ENCODE results near the gene PBX3. TPM values are rescaled to one million over a fixed set of nuclear protein-coding genes. Genes with fewer than 3 reads are reported as not detected.

Gene PBX3
- polyA plus RNA-seq, 1 donor (not counting 4 experiments of a cell fraction or from before 2014, with no cell fraction given), result 26.3 TPM

DNA sequence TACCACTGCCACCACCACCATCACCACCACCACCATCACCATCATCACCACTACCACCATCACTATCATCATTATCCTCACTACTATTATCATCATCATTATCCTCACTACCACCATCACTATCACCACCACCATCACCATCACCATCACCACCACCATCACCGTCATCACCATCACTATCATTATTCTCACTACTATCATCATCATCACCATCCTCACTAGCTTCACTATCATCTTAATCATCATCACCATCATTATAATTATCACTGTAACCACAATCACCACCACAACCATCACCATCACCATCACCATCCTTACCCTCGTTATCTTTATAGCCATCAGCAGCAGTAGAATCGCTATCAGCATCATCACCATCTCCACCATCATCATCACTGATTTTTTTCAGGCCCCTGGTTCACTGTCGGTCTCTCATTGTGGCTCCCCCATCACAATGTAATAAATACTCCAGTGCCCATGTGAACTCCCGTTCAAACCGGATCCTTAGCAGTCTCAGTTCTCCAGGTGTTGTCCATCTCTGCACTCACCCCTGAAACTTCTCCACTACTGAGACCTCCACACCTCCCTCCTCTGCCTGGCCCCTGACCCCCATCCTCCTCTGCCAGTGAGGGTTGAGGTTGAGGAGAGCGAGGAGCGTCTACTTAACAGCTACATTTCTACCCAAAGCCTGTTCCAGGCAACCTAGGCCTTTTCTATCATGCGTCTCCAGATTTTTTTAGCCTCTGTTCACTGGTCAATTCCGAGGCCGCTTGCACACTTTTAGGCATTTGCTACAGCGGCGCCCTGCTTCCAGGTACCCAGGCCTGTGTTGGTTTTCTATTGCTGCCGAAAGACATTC, 238.2 kb downstream of the PBX3 start:
- Histone ChIP-seq H3K9ac (ENCODE audit: control insufficient read depth, extremely low read depth, insufficient read depth, low read length) (no peak overlapping the region), H2AFZ (ENCODE audit: control insufficient read depth, low read length) (no peak overlapping the region), H3K79me2 (ENCODE audit: control insufficient read depth, insufficient read depth, low read length) (no peaks in the 10 kb centered on the region), H3K9me3 (ENCODE audit: control insufficient read depth, low read depth, low read length) (no peaks in the 10 kb centered on the region), H4K20me1 (ENCODE audit: control insufficient read depth, extremely low read depth, insufficient read depth, low read length) (no peaks in the 10 kb centered on the region), H3K4me1 (ENCODE audit: control insufficient read depth, extremely low read depth, insufficient read depth, low read length) (peaks cover 7% of the 10 kb centered on the region), H3K4me2 (ENCODE audit: control insufficient read depth, extremely low read depth, insufficient read depth, low read depth, low read length) (no peak overlapping the region), H3K27me3 (ENCODE audit: control insufficient read depth, extremely low read depth, insufficient read depth, low read length) (peaks cover 4% of the 10 kb centered on the region), H3K4me3 (ENCODE audit: control insufficient read depth in 2 of 3, extremely low read depth in 1 of 3, insufficient read depth in 2 of 3, low read depth in 1 of 3, low read length in 3 of 3) (no peak overlapping the region), H3K36me3 (ENCODE audit: control insufficient read depth in 2 of 2, extremely low read depth in 1 of 2, insufficient read depth in 2 of 2, low read length in 2 of 2) (no peaks in the 10 kb centered on the region), H3K27ac (ENCODE audit: control insufficient read depth, insufficient read depth, low read length) (no peak overlapping the region), H3K9me1 (ENCODE audit: control insufficient read depth, extremely low read depth, insufficient read depth, low read length) (no peaks in the 10 kb centered on the region)
- DNase-seq (ENCODE audit: low read depth, low spot score) (no peak), FAIRE-seq (no peak)
- TF ChIP-seq EZH2 (IDR thresholded peaks at IDR 0.05; ENCODE audit: low read length), result no peak
- TF ChIP-seq, protein P1, sequence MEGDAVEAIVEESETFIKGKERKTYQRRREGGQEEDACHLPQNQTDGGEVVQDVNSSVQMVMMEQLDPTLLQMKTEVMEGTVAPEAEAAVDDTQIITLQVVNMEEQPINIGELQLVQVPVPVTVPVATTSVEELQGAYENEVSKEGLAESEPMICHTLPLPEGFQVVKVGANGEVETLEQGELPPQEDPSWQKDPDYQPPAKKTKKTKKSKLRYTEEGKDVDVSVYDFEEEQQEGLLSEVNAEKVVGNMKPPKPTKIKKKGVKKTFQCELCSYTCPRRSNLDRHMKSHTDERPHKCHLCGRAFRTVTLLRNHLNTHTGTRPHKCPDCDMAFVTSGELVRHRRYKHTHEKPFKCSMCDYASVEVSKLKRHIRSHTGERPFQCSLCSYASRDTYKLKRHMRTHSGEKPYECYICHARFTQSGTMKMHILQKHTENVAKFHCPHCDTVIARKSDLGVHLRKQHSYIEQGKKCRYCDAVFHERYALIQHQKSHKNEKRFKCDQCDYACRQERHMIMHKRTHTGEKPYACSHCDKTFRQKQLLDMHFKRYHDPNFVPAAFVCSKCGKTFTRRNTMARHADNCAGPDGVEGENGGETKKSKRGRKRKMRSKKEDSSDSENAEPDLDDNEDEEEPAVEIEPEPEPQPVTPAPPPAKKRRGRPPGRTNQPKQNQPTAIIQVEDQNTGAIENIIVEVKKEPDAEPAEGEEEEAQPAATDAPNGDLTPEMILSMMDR (optimal IDR thresholded peaks at IDR 0.05 in 1 of 3, IDR thresholded peaks at IDR 0.05 in 1 of 3, conservative IDR thresholded peaks at IDR 0.05 in 1 of 3; ENCODE audit: extremely low read depth in 1 of 3, insufficient read depth in 2 of 3, low read length in 3 of 3), result no peak
- dilution Hi-C loops (cut with MboI; ENCODE audit: extremely low pct_ligation_motif_present, low sequenced_read_pairs), result no loop called here

DNA sequence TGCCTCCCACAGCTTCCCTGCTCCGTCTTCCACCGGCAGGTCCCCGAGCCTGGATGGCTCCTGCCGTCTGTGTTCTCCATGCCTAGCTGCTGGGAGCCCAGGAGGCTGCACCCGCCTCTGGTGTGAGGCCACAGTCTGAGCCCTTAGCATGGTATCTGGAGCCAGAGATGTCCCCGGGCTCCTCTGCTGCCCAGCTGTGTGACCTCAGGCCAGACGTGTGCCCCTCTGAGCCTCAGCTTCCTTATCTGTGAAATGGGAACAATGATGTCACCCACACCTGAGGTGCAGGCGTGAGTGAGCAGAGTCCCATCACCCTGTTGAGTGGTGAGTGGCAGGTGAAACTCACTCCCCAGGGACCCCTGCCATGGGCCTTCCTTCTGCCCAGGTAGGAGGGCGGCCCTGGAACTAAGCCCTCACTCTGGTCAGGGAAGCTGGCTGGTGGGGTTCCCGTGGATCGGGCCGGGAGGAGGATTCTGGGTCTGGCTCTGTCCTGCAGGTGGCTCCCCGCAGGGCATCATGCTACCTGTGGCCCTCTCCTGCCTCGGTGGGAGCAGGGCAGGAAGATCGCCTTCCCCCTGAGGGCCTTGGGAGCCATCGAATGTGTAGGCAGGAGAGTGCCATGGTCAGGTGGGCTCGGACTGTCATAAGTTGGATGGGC, 239.0 kb downstream of the PBX3 start:
- Histone ChIP-seq H3K4me3 (ENCODE audit: control insufficient read depth in 2 of 3, extremely low read depth in 1 of 3, insufficient read depth in 2 of 3, low read depth in 1 of 3, low read length in 3 of 3) (no peak overlapping the region), H4K20me1 (ENCODE audit: control insufficient read depth, extremely low read depth, insufficient read depth, low read length) (no peaks in the 10 kb centered on the region), H3K79me2 (ENCODE audit: control insufficient read depth, insufficient read depth, low read length) (no peaks in the 10 kb centered on the region), H3K27me3 (ENCODE audit: control insufficient read depth, extremely low read depth, insufficient read depth, low read length) (peaks cover 4% of the 10 kb centered on the region), H3K4me1 (ENCODE audit: control insufficient read depth, extremely low read depth, insufficient read depth, low read length) (peaks cover 7% of the 10 kb centered on the region), H3K36me3 (ENCODE audit: control insufficient read depth in 2 of 2, extremely low read depth in 1 of 2, insufficient read depth in 2 of 2, low read length in 2 of 2) (no peaks in the 10 kb centered on the region), H3K4me2 (ENCODE audit: control insufficient read depth, extremely low read depth, insufficient read depth, low read depth, low read length) (no peak overlapping the region), H3K9me1 (ENCODE audit: control insufficient read depth, extremely low read depth, insufficient read depth, low read length) (no peaks in the 10 kb centered on the region), H3K9me3 (ENCODE audit: control insufficient read depth, low read depth, low read length) (no peaks in the 10 kb centered on the region), H2AFZ (ENCODE audit: control insufficient read depth, low read length) (no peak overlapping the region), H3K27ac (ENCODE audit: control insufficient read depth, insufficient read depth, low read length) (no peak overlapping the region), H3K9ac (ENCODE audit: control insufficient read depth, extremely low read depth, insufficient read depth, low read length) (no peak overlapping the region)
- dilution Hi-C loops (cut with MboI; ENCODE audit: extremely low pct_ligation_motif_present, low sequenced_read_pairs), result no loop called here
- no peak for DNase-seq (ENCODE audit: low read depth, low spot score)
- TF ChIP-seq, protein P1 (optimal IDR thresholded peaks at IDR 0.05 in 1 of 3, IDR thresholded peaks at IDR 0.05 in 1 of 3, conservative IDR thresholded peaks at IDR 0.05 in 1 of 3; ENCODE audit: extremely low read depth in 1 of 3, insufficient read depth in 2 of 3, low read length in 3 of 3), result no peak
- TF ChIP-seq EZH2 (IDR thresholded peaks at IDR 0.05; ENCODE audit: low read length), result no peak
- FAIRE-seq, result no peak
